Measurements from ENCODE around the gene JAML.

DNA sequence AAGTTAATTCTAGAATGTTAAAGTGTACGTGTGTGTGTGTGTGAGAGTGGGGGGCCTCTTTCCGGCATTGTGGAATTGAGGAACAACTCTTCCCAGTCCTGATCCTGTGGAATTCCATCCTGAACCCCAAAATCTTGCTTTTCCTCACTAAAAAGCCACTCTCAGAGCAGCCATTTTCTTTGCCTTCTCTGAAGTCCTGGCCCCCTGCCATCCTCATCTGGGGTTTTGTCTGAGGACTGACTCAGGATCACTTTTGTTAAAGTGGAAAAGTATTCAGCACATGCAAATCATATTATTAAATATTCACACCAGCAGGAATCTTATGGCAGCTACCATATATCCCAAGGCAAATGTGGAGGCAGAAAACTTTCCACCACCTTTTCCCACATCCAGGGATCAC is 76.0 kb downstream of the JAML start:
- TF ChIP-seq POLR2A (IDR thresholded peaks at IDR 0.05), result no peak
- TF ChIP-seq, protein P1, sequence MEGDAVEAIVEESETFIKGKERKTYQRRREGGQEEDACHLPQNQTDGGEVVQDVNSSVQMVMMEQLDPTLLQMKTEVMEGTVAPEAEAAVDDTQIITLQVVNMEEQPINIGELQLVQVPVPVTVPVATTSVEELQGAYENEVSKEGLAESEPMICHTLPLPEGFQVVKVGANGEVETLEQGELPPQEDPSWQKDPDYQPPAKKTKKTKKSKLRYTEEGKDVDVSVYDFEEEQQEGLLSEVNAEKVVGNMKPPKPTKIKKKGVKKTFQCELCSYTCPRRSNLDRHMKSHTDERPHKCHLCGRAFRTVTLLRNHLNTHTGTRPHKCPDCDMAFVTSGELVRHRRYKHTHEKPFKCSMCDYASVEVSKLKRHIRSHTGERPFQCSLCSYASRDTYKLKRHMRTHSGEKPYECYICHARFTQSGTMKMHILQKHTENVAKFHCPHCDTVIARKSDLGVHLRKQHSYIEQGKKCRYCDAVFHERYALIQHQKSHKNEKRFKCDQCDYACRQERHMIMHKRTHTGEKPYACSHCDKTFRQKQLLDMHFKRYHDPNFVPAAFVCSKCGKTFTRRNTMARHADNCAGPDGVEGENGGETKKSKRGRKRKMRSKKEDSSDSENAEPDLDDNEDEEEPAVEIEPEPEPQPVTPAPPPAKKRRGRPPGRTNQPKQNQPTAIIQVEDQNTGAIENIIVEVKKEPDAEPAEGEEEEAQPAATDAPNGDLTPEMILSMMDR (IDR thresholded peaks at IDR 0.05), result no peak

Data from sigmoid colon (tissue), 3 donors.